NT2/D1 (cell line): ENCODE results near the gene SNTG2.
A peak's percentile ranks its signal among the peaks of the same experiment; 100 is the strongest.
"Not testable (repeated sequence)": the region's sequence is repeated elsewhere in the genome, so short reads cannot be mapped to it uniquely, and the experiment has no call there.

ENCODE experiments used
- DNase-seq: peaks from one replicate; pipeline ENCODE4 v3.0.0-alpha.2; 2011; ENCODE audit warnings: low read depth, low spot score
- H3K27me3 ChIP-seq: 2 replicates; pipeline ENCODE4 v1.6.0; 2011; ENCODE audit warnings: mild to moderate bottlenecking; ENCODE audit not compliant: insufficient read length, insufficient read depth
- H3K36me3 ChIP-seq: 2 replicates; pipeline ENCODE4 v1.6.1; 2011; ENCODE audit warnings: mild to moderate bottlenecking, low read length, mixed read lengths; ENCODE audit not compliant: insufficient read depth, insufficient read length
- H3K4me1 ChIP-seq: 2 replicates; pipeline ENCODE4 v1.5.1; 2011; ENCODE audit not compliant: insufficient read depth, insufficient read length
- H3K4me3 ChIP-seq: 2 replicates; pipeline ENCODE4 v1.5.1; 2011; ENCODE audit warnings: low read depth; ENCODE audit not compliant: insufficient read length
- H3K9ac ChIP-seq: 2 replicates; pipeline ENCODE4 v1.6.0; 2011; ENCODE audit warnings: low read depth; ENCODE audit not compliant: insufficient read length
- H3K9me3 ChIP-seq: 2 replicates; pipeline ENCODE4 v1.5.1; 2011; ENCODE audit warnings: mild to moderate bottlenecking, low read length; ENCODE audit not compliant: insufficient read depth
- SUZ12 ChIP-seq: IDR thresholded peaks from 2 replicates; pipeline ENCODE4 v1.6.1; 2011; ENCODE audit not compliant: insufficient read length, insufficient read depth; ENCODE audit errors: extremely low read depth
- YY1 ChIP-seq: IDR thresholded peaks from 2 replicates; pipeline ENCODE4 v1.6.1; 2011; ENCODE audit not compliant: insufficient read length, insufficient read depth
- ZNF274 ChIP-seq: IDR thresholded peaks from 2 replicates; pipeline ENCODE4 v1.6.1; 2011; ENCODE audit warnings: mild to moderate bottlenecking, low read depth, low read length

SNTG2 gene

GRCh38 chr2:1378456-1379150 is 428.0 kb downstream of the SNTG2 start:
- Histone ChIP-seq H3K4me3 (no peak overlapping the region), H3K36me3 (no peaks in the 10 kb centered on the region), H3K9me3 (no peaks in the 10 kb centered on the region; the same call in 1 of the 2 replicates), H3K4me1 (no peaks in the 10 kb centered on the region), H3K27me3 (no peaks in the 10 kb centered on the region), H3K9ac (no peak overlapping the region)
- DNase-seq = no peak
- no peak for TF ChIP-seq ZNF274
- no peak for TF ChIP-seq SUZ12
- no peak for TF ChIP-seq YY1

- H3K9ac ChIP-seq = no peak overlapping the region
- no peaks in the 10 kb centered on the region for H3K36me3 ChIP-seq
- no peak overlapping the region for H3K4me3 ChIP-seq
- H3K4me1 ChIP-seq = no peaks in the 10 kb centered on the region
- no peaks in the 10 kb centered on the region for H3K27me3 ChIP-seq
- no peak for DNase-seq
- TF ChIP-seq YY1 (no peak), SUZ12 (no peak), ZNF274 (no peak)
- H3K9me3 ChIP-seq = no peaks in the 10 kb centered on the region; the same call in 1 of the 2 replicates
Measured at GRCh38 chr2:1381644-1382043, 431.0 kb downstream of the SNTG2 start.

GRCh38 chr2:1387954-1388725 is 437.5 kb downstream of the SNTG2 start:
- H3K9ac ChIP-seq, H3K27me3 ChIP-seq, H3K9me3 ChIP-seq, H3K4me1 ChIP-seq, DNase-seq, H3K36me3 ChIP-seq: not testable (repeated sequence)
- H3K4me3 ChIP-seq = peak overlapping the region; percentile 24

- not testable (repeated sequence) for H3K4me1 ChIP-seq, DNase-seq, H3K27me3 ChIP-seq, H3K4me3 ChIP-seq, H3K9me3 ChIP-seq, H3K36me3 ChIP-seq, H3K9ac ChIP-seq
Measured at GRCh38 chr2:1390118-1390517, 439.5 kb downstream of the SNTG2 start.

GRCh38 chr2:1393321-1393720 is 442.7 kb downstream of the SNTG2 start:
- Histone ChIP-seq H3K36me3 (no peaks in the 10 kb centered on the region), H3K9me3 (no peaks in the 10 kb centered on the region), H3K9ac (no peak overlapping the region), H3K27me3 (no peaks in the 10 kb centered on the region), H3K4me3 (no peak overlapping the region), H3K4me1 (no peaks in the 10 kb centered on the region)
- no peak for DNase-seq
- TF ChIP-seq YY1 = no peak
- no peak for TF ChIP-seq ZNF274
- TF ChIP-seq SUZ12 = no peak

GRCh38 chr2:1394709-1395408 is 444.2 kb downstream of the SNTG2 start:
- no peak for TF ChIP-seq YY1
- TF ChIP-seq ZNF274 = no peak
- no peak for TF ChIP-seq SUZ12
- no peaks in the 10 kb centered on the region for H3K27me3 ChIP-seq

GRCh38 chr2:1397350-1397749 is 446.7 kb downstream of the SNTG2 start:
- H3K9ac ChIP-seq = no peak overlapping the region
- no peaks in the 10 kb centered on the region for H3K4me1 ChIP-seq
- no peaks in the 10 kb centered on the region for H3K36me3 ChIP-seq
- H3K27me3 ChIP-seq = no peaks in the 10 kb centered on the region
- DNase-seq = no peak
- H3K4me3 ChIP-seq = no peak overlapping the region
- TF ChIP-seq YY1 (no peak), ZNF274 (no peak), SUZ12 (no peak)
- H3K9me3 ChIP-seq = no peaks in the 10 kb centered on the region

More at GRCh38 chr2:1394709-1395408, 444.2 kb downstream of the SNTG2 start:
- DNase-seq = no peak
- Histone ChIP-seq H3K4me1 (no peaks in the 10 kb centered on the region), H3K9ac (no peak overlapping the region), H3K9me3 (no peaks in the 10 kb centered on the region), H3K36me3 (no peaks in the 10 kb centered on the region), H3K4me3 (no peak overlapping the region)
